Activated naive CD8-positive, alpha-beta T cell treated with anti-CD3 and anti-CD28 coated beads for 36 hours (primary cell): ENCODE measurements around the gene ZNF764. TPM values are rescaled to one million over a fixed set of nuclear protein-coding genes. Genes with fewer than 3 reads are reported as not detected.

Experiments
- DNase-seq: peaks from one replicate; pipeline ENCODE4 v3.0.0; 2021
- H3K27ac Mint-ChIP-seq: one replicate; pipeline ENCODE4 v1.8.0; 2022; ENCODE audit warnings: mild to moderate bottlenecking, moderate library complexity, mixed read lengths
- H3K27me3 Mint-ChIP-seq: one replicate; pipeline ENCODE4 v1.8.0; 2022; ENCODE audit warnings: mild to moderate bottlenecking, mixed read lengths
- H3K36me3 Mint-ChIP-seq: one replicate; pipeline ENCODE4 v1.8.0; 2021; ENCODE audit warnings: mild to moderate bottlenecking, mixed read lengths
- H3K4me1 Mint-ChIP-seq: one replicate; pipeline ENCODE4 v1.8.0; 2021; ENCODE audit warnings: mixed read lengths
- H3K4me3 Mint-ChIP-seq: one replicate; pipeline ENCODE4 v1.8.0; 2022; ENCODE audit warnings: mild to moderate bottlenecking, moderate library complexity, mixed read lengths
- H3K9me3 Mint-ChIP-seq: one replicate; pipeline ENCODE4 v1.8.0; 2022; ENCODE audit warnings: mixed read lengths
- total RNA-seq, 2 experiments: library from RNA; stranded (reverse); gene quantifications; one replicate each; pipeline ENCODE4 v1.2.3, GENCODE V29; 2021

Gene ZNF764
- total RNA-seq, 2 experiments from 2014 or later, result 11.9 to 12.1 TPM

DNA sequence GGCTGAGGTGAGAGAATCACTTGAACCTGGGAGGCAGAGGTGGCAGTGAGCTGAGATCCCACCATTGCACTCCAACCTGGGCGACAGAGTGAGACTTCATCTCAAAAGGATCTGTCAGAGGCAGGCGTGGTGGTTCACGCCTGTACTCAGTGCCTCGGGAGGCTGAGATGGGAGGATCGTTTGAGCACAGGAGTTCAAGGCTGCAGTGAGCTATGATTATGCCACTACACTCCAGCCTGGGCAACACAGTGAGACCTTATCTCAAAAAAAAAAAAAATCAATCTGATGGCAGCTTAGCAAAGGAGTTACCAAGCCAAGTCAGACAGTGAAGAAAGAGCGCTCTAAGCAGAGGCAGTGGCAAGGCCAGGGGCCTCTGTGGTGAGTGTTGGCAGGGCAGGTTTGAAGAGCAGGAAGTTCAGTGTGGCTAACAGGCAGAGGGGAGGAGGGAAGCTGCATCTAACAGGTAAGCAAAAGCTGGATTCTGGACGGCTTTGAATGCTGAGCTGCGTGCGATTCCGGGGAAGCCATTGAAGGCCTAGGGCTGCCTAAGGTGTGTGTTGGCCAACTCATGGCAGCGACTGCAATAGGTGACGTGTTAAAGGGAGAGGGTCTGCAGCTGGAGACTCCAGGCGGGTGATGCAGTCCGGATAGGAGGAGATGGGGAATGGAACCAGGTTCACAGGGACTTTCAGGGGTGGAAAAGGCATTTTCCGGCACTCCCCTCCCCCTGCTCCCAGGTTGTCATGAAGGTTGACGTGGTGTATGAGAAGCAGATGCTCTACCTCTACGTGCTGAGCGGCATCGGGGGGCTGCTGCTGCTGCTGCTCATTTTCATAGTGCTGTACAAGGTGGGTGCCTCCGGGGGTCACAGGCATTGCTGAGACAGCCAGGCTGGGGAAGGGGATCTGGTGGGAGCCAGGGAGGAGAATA is 38.8 kb downstream of the ZNF764 start:
- Mint-ChIP-seq H3K27ac (peak overlapping the region; percentile 76), H3K4me1 (peaks cover 9% of the 10 kb centered on the region), H3K36me3 (peaks cover 54% of the 10 kb centered on the region), H3K27me3 (no peaks in the 10 kb centered on the region), H3K9me3 (no peaks in the 10 kb centered on the region), H3K4me3 (no peak overlapping the region)
- DNase-seq, result no peak

DNA sequence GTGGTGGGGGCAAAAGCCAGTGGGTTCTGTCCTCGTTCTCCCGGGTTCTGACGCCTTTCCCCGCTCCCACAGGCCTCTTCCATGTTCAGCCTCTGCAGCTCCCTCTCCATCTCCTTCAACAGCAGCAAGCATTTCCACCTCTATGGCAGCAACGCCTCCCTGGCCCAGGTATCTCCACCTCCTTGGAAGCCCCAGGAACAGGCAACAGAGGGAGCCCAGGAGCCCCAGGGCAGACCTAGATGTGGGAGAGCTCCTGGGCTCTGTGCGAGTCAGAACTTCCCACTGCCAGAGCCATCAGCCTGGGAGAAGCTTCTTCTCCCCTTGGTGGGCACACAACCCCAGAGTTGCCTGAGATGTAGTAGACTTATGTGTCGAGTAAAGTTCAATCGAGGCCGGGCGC is 39.6 kb downstream of the ZNF764 start:
- Mint-ChIP-seq H3K4me3 (no peak overlapping the region), H3K9me3 (no peaks in the 10 kb centered on the region), H3K27me3 (no peaks in the 10 kb centered on the region), H3K36me3 (peaks cover 56% of the 10 kb centered on the region), H3K4me1 (peaks cover 11% of the 10 kb centered on the region), H3K27ac (peak overlapping the region; percentile 20)
- DNase-seq, result no peak

DNA sequence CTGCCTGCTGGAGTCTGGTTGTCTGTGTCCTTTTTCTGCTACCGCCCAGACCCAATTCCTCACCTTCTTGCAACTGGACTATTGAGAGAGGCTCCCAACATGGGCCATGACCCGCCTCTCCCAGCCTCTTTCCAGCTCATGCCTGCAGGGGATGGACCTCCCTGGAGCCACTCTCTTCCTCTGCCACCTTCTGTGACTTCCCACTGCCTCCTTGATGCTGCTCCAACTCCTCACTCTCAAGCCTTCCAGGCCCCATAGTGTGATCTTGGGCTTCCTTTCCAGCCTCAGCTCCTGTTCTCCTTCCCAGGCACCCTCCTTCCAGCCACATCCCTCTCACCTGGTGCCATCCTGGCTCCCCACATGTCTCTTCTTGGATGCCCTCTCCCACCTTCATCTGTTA is 42.9 kb downstream of the ZNF764 start:
- peaks cover 70% of the 10 kb centered on the region for H3K36me3 Mint-ChIP-seq
- no peaks in the 10 kb centered on the region for H3K27me3 Mint-ChIP-seq
- no peak for DNase-seq
- H3K27ac Mint-ChIP-seq, result peak overlapping the region; percentile 38
- no peak overlapping the region for H3K4me3 Mint-ChIP-seq
- peaks cover 11% of the 10 kb centered on the region for H3K4me1 Mint-ChIP-seq
- H3K9me3 Mint-ChIP-seq, result no peaks in the 10 kb centered on the region

DNA sequence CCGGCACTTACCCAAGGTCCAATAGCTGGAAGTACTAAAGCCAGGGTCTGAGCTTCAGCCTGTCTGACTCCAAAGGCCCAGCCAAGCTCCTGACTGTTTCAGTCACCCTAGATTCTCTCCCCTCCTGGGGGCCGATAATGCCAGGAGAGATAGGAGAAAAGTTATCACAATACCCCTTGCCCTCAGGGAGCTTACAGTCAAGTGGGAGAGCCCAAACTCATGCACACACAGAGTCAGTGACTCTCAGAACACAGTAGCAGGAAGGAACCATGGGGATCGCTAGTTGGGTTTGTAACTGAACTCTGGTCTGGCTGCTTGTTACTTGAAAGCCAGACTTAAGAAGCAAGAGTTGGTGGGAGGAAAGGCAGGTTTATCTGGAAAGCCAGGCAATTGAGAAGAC is 46.7 kb downstream of the ZNF764 start:
- Mint-ChIP-seq H3K9me3 (no peaks in the 10 kb centered on the region), H3K27me3 (no peaks in the 10 kb centered on the region), H3K27ac (no peak overlapping the region), H3K4me3 (no peak overlapping the region), H3K36me3 (peaks cover 52% of the 10 kb centered on the region), H3K4me1 (peaks cover 2% of the 10 kb centered on the region)
- no peak for DNase-seq

DNA sequence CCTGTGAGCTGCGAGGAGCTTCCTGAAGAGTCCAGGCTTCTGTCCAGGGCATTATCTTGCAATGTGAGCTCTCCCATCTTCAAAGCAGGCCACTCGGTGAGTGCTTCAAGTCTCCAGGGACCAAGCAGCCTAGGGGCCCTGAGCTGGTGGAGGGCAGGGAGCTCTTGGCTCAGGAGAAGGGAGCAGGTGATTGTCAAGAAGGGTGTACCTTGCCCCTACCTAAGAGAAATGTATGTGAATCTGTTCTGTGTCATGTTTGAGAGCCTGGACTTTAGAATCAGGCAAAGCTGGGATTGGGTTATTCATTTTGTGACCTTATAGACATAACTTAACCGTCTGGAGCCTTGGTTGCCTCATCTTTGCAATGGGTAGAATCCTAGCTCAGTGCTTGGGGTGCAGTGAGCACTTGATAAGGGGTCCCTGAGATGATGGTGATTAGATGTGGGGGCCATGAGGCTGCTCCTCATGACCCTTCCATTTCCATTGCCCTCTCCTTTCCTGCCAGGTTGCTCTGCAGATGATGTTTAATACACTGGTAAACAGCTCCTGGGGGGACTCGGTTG is 47.7 kb downstream of the ZNF764 start:
- peak overlapping the region; percentile 17 for H3K27ac Mint-ChIP-seq
- no peak for DNase-seq
- peaks cover 2% of the 10 kb centered on the region for H3K4me1 Mint-ChIP-seq
- H3K9me3 Mint-ChIP-seq, result no peaks in the 10 kb centered on the region
- H3K36me3 Mint-ChIP-seq, result peaks cover 49% of the 10 kb centered on the region
- no peak overlapping the region for H3K4me3 Mint-ChIP-seq
- H3K27me3 Mint-ChIP-seq, result no peaks in the 10 kb centered on the region

DNA sequence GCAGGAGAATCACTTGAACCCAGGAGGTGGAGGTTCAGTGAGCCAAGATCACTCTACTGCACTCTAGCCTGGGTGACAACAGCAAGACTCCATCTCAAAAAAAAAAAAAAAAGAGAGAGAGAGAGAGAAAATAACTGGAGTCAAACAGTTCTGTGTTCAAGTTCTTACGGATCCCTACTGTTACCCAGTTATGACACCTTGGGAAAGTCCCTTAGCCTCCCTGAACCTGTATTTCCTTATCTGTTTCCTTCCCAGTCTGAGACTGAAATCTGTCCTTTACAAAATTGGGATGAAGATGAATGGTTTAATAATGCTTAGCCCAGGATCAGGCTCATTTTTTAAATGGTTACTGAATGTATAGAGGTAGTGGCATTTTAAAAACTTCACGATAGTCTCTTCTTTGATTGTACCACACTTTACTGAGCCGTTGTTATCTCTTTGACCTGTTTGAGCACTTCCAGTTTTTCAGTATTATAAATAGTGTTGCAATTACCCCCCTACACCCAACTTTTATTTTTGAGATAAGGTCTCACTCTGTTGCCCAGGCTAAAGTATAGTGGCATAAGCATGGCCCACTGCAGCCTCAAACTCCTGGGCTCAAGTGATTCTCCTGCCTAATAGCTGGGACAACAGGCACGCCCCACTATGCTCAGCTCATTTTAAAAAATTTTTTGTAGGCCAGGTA is 49.0 kb downstream of the ZNF764 start:
- no peaks in the 10 kb centered on the region for H3K27me3 Mint-ChIP-seq
- H3K9me3 Mint-ChIP-seq, result no peaks in the 10 kb centered on the region
- H3K4me1 Mint-ChIP-seq, result peaks cover 2% of the 10 kb centered on the region
- peak overlapping the region; percentile 43 for H3K27ac Mint-ChIP-seq
- H3K36me3 Mint-ChIP-seq, result peaks cover 45% of the 10 kb centered on the region
- no peak overlapping the region for H3K4me3 Mint-ChIP-seq
- no peak for DNase-seq

Other genes starting within 250 kb of the ZNF764 start
- gene CD2BP2, start 203.1 kb downstream of the ZNF764 start, total RNA-seq, result 10 to 100 TPM; 60.7 to 66.8 TPM
- 10 to 100 TPM; 43.2 to 45.7 TPM for gene TBC1D10B, start 187.9 kb downstream of the ZNF764 start, total RNA-seq
- gene MYL11, start 183.6 kb downstream of the ZNF764 start, total RNA-seq, result 1 to 10 TPM; 1.2 to 1.5 TPM
- gene SEPTIN1, start 175.8 kb downstream of the ZNF764 start, total RNA-seq, result 100 to 1,000 TPM; 162 to 163 TPM
- 10 to 100 TPM in 1 of 2 experiments, 1 to 10 TPM in 1; 9.5 to 10.2 TPM for gene ZNF48, start 163.0 kb downstream of the ZNF764 start, total RNA-seq
- 1 to 10 TPM; 4.2 to 5.2 TPM for gene ZNF771, start 150.8 kb downstream of the ZNF764 start, total RNA-seq
- gene DCTPP1, start 128.3 kb downstream of the ZNF764 start, total RNA-seq, result 100 to 1,000 TPM; 181 to 183 TPM
- 10 to 100 TPM; 80.1 to 80.6 TPM for gene SEPHS2, start 112.5 kb downstream of the ZNF764 start, total RNA-seq
- 100 to 1,000 TPM; 233 to 235 TPM for gene ITGAL, start 85.6 kb downstream of the ZNF764 start, total RNA-seq
- 10 to 100 TPM; 11.4 to 11.8 TPM for gene ZNF768, start 31.8 kb downstream of the ZNF764 start, total RNA-seq
- gene ZNF747, start 23.5 kb downstream of the ZNF764 start, total RNA-seq, result 10 to 100 TPM; 10.9 to 11.2 TPM
- gene ZNF688, start 13.3 kb upstream of the ZNF764 start, total RNA-seq, result 1 to 10 TPM; 7.1 to 7.6 TPM
- 1 to 10 TPM; 6.4 to 7.8 TPM for gene ZNF785, start 27.3 kb upstream of the ZNF764 start, total RNA-seq
- gene ZNF689, start 52.0 kb upstream of the ZNF764 start, total RNA-seq, result 10 to 100 TPM; 14.8 to 15.5 TPM
- 10 to 100 TPM; 90.1 to 93.3 TPM for gene PRR14, start 92.6 kb upstream of the ZNF764 start, total RNA-seq
- gene FBRS, start 100.1 kb upstream of the ZNF764 start, total RNA-seq, result 10 to 100 TPM; 92.8 to 94.5 TPM
- gene SRCAP, start 140.8 kb upstream of the ZNF764 start, total RNA-seq, result 10 to 100 TPM; 66.1 to 72.6 TPM
- 10 to 100 TPM; 31.1 to 32.0 TPM for gene PHKG2, start 190.1 kb upstream of the ZNF764 start, total RNA-seq
- gene CFAP119, start 203.7 kb upstream of the ZNF764 start, total RNA-seq, result 1 to 10 TPM; 3.7 to 6.4 TPM
- gene RNF40, start 203.9 kb upstream of the ZNF764 start, total RNA-seq, result 100 to 1,000 TPM in 1 of 2 experiments, 10 to 100 TPM in 1; 95.2 to 107 TPM
- 1 to 10 TPM; 5.4 to 5.5 TPM for gene ZNF629, start 228.8 kb upstream of the ZNF764 start, total RNA-seq